ENCODE results near the gene DEFB114.

DEFB114 gene

GRCh38 chr6:49964064-49964463 lies at the start of gene DEFB114:
DEFB114 (minus strand) TSS chr6:49964164; CDS start chr6:49964105, 59 bp downstream.
- Histone ChIP-seq H3K36me3 (no peaks in the 10 kb centered on the region), H3K27me3 (no peaks in the 10 kb centered on the region), H3K9me3 (no peaks in the 10 kb centered on the region), H3K4me1 (no peaks in the 10 kb centered on the region), H3K27ac (no peak within 1 kb of the TSS), H3K4me3 (no peak within 1 kb of the TSS)
- TF ChIP-seq CTCF (IDR thresholded peaks at IDR 0.05) = no peak
- DNase-seq = no peak
- intact Hi-C loops (cut with DNase I; ENCODE audit: low total_unique reads) = no loop called here

- Histone ChIP-seq H3K27me3 (no peaks in the 10 kb centered on the region), H3K36me3 (no peaks in the 10 kb centered on the region), H3K4me1 (no peaks in the 10 kb centered on the region), H3K4me3 (no peak overlapping the region), H3K27ac (no peak overlapping the region), H3K9me3 (no peaks in the 10 kb centered on the region)
- no peak for DNase-seq
- TF ChIP-seq CTCF (IDR thresholded peaks at IDR 0.05) = no peak
- intact Hi-C loops (cut with DNase I; ENCODE audit: low total_unique reads) = no loop called here
Measured at GRCh38 chr6:50007819-50008218, 43.9 kb upstream of the DEFB114 start.

- Histone ChIP-seq H3K4me1 (no peaks in the 10 kb centered on the region), H3K27ac (no peak overlapping the region), H3K4me3 (no peak overlapping the region), H3K36me3 (no peaks in the 10 kb centered on the region), H3K27me3 (no peaks in the 10 kb centered on the region), H3K9me3 (no peaks in the 10 kb centered on the region)
- no peak for TF ChIP-seq CTCF (IDR thresholded peaks at IDR 0.05)
- no peak for DNase-seq
- intact Hi-C loops (cut with DNase I; ENCODE audit: low total_unique reads) = no loop called here
Measured at GRCh38 chr6:50003139-50003538, 39.2 kb upstream of the DEFB114 start.

- Histone ChIP-seq H3K4me1 (no peaks in the 10 kb centered on the region), H3K27me3 (no peaks in the 10 kb centered on the region), H3K36me3 (no peaks in the 10 kb centered on the region), H3K27ac (no peak overlapping the region), H3K9me3 (no peaks in the 10 kb centered on the region), H3K4me3 (no peak overlapping the region)
- TF ChIP-seq CTCF (IDR thresholded peaks at IDR 0.05) = no peak
- no peak for DNase-seq
- intact Hi-C loops (cut with DNase I; ENCODE audit: low total_unique reads) = no loop called here
Measured at GRCh38 chr6:49995278-49995677, 31.3 kb upstream of the DEFB114 start.

GRCh38 chr6:49988900-49989299 lies 24.9 kb upstream of the DEFB114 start:
- no peak for DNase-seq
- H3K27me3 ChIP-seq = no peaks in the 10 kb centered on the region
- H3K27ac ChIP-seq = no peak overlapping the region
- H3K36me3 ChIP-seq = no peaks in the 10 kb centered on the region
- H3K4me3 ChIP-seq = no peak overlapping the region
- intact Hi-C loops (cut with DNase I; ENCODE audit: low total_unique reads) = no loop called here
- H3K9me3 ChIP-seq = no peaks in the 10 kb centered on the region
- no peaks in the 10 kb centered on the region for H3K4me1 ChIP-seq
- TF ChIP-seq CTCF (IDR thresholded peaks at IDR 0.05) = no peak

DNA sequence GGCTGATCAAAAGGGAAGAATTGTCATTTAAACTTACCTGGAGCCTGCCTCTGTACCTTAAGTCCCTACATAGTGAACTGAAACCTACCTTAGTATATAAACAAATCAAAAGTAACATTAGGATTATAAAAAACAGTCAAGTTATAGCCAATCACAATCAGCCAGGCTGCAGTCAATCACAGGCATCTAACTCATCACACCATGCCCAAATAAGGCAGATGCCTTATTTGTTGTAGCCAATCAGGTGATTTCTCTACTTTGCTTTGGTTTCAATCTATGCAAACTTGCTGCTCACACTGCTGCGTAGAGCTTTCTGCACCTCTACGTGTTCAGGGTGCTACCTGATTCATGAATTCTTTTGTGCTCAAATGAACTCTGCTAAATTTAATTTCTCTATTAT lies 23.8 kb upstream of the DEFB114 start:
- no peak for DNase-seq
- H3K27me3 ChIP-seq = no peaks in the 10 kb centered on the region
- H3K9me3 ChIP-seq = no peaks in the 10 kb centered on the region
- H3K4me1 ChIP-seq = no peaks in the 10 kb centered on the region
- H3K36me3 ChIP-seq = no peaks in the 10 kb centered on the region
- intact Hi-C loops (cut with DNase I; ENCODE audit: low total_unique reads) = no loop called here
- TF ChIP-seq CTCF (IDR thresholded peaks at IDR 0.05) = no peak
- no peak overlapping the region for H3K4me3 ChIP-seq
- no peak overlapping the region for H3K27ac ChIP-seq

Measured in tibial artery (tissue), 4 donors.